ENCODE data around the gene CFAP251. TPM values are rescaled to one million over a fixed set of nuclear protein-coding genes. Genes with fewer than 3 reads are reported as not detected.

Gene CFAP251
- total RNA-seq, 4 donors from 2014 or later, result 4.6 to 18.5 (median 9.6) TPM

DNA sequence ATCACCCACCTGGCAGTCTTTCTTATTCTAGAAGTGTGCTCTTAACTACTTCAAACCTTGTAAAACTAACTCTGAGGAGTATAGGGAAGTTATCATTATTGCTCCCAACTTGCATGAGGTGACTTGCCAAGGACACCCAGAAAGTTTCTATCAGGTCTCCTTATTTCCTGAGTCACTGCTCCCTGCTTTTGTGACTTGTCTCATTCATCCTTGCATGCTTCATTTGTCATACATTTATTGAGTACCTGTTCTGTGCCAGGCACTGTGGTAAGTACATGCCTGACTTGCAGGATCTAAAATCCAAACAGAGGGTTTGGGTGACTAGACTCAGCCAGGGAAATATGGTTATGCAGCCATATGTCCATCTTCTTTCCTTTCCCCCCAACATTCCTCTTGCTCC is 25.5 kb downstream of the CFAP251 start:
- TF ChIP-seq, protein P1, sequence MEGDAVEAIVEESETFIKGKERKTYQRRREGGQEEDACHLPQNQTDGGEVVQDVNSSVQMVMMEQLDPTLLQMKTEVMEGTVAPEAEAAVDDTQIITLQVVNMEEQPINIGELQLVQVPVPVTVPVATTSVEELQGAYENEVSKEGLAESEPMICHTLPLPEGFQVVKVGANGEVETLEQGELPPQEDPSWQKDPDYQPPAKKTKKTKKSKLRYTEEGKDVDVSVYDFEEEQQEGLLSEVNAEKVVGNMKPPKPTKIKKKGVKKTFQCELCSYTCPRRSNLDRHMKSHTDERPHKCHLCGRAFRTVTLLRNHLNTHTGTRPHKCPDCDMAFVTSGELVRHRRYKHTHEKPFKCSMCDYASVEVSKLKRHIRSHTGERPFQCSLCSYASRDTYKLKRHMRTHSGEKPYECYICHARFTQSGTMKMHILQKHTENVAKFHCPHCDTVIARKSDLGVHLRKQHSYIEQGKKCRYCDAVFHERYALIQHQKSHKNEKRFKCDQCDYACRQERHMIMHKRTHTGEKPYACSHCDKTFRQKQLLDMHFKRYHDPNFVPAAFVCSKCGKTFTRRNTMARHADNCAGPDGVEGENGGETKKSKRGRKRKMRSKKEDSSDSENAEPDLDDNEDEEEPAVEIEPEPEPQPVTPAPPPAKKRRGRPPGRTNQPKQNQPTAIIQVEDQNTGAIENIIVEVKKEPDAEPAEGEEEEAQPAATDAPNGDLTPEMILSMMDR (IDR thresholded peaks at IDR 0.05; ENCODE audit: low read depth), result no peak

GRCh38 chr12:121946313-121947025 is 28.1 kb downstream of the CFAP251 start:
- TF ChIP-seq, protein P1 (IDR thresholded peaks at IDR 0.05; ENCODE audit: low read depth), result no peak

DNA sequence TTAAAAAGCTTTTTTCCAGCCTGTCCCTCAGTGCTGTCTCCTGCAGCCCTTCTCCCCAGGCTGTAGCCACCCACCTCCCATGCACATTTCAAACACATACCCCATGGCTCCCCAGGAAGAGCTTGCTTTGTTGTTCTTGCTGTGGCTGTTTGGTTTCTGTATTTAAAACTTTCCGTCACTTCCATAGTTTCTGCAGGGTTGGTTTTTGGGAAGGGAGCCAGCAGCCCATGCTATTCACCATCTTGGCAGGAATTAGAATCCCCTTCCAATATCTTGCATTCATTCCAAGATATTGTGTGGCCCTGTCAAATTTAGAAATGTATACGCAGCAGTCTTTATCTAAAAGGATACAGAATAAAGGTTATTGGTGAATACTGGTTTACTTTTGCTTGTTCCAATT is 29.6 kb downstream of the CFAP251 start:
- TF ChIP-seq, protein P1 (IDR thresholded peaks at IDR 0.05; ENCODE audit: low read depth), result no peak

DNA sequence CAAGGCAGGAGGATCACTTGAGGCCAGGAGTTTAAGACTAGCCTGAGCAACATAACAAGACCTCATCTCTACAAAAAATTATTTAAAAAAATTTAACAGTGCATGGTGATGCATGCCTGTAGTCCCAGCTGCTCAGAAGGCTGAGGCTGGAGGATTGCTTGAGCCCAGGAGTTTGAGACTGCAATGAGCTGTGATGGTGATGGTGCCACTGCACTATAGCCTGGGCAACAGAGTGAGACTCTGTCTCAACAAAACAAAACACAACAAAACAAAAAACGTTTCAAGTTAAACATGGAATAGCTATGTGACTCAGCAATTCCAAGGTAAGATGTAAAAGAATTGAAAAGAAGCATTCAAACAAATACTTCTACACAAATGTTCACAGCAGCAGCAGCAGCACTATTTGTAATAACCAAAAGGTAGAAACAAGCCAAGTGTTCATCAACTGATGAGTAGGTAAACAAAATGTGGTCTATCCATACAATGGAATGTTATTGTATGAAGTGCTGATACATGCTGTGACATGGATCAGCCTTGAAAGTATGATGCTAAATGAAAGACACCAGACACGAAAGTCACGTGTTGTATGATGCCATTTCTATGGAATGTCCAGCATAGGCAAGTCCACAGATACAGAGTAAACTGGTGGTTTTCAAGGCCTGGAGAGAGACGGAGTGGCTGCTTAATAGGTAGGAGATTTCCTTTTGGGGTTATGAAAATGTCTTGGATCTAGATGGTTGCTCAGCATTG is 31.4 kb downstream of the CFAP251 start:
- TF ChIP-seq, protein P1 (IDR thresholded peaks at IDR 0.05; ENCODE audit: low read depth), result no peak

- TF ChIP-seq, protein P1 (IDR thresholded peaks at IDR 0.05; ENCODE audit: low read depth), result no peak
These were observed 34.8 kb downstream of the CFAP251 start for GRCh38 chr12:121953117-121953692.

DNA sequence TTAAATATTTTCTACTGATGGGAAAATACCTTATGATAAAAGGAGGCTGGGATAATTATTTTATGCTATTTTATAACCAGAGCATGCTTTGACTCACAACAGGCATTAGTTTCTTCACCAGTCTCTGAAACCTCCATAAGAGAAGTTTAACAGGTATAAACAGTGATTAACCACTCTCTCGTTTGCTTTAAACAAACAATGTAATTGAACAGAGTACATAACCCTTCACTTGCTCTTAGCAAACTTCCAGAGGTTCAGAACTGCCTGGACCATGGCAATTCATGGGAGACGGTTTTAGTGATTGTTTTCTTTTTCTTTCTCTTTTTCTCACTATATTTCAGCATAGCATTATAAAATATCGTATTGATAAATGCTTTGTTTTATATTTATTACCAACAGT is 35.3 kb downstream of the CFAP251 start:
- TF ChIP-seq, protein P1 (IDR thresholded peaks at IDR 0.05; ENCODE audit: low read depth), result no peak

All from subcutaneous adipose tissue (tissue), 4 donors.